HFFc6 (cell line): ENCODE measurements around the gene UBALD2. TPM values are rescaled to one million over a fixed set of nuclear protein-coding genes. Genes with fewer than 3 reads are reported as not detected.
"Not testable (repeated sequence)": the region's sequence is repeated elsewhere in the genome, so short reads cannot be mapped to it uniquely, and the experiment has no call there.

Experiments used
- DNase-seq: peaks from one replicate; pipeline ENCODE4 v3.0.0-alpha.2; 2018
- H3K27ac Mint-ChIP-seq: 2 replicates; pipeline ENCODE4 v1.8.0; 2020; ENCODE audit warnings: mild to moderate bottlenecking, mixed read lengths
- H3K27me3 Mint-ChIP-seq: 2 replicates; pipeline ENCODE4 v1.8.0; 2021; ENCODE audit warnings: mild to moderate bottlenecking, moderate library complexity, mixed read lengths; ENCODE audit not compliant: insufficient read depth
- H3K36me3 Mint-ChIP-seq: 2 replicates; pipeline ENCODE4 v1.8.0; 2021; ENCODE audit warnings: low read depth, mixed read lengths
- H3K4me1 Mint-ChIP-seq: 2 replicates; pipeline ENCODE4 v1.8.0; 2020; ENCODE audit warnings: low read depth, mixed read lengths
- H3K4me3 Mint-ChIP-seq: 2 replicates; pipeline ENCODE4 v1.8.0; 2020; ENCODE audit warnings: mild to moderate bottlenecking, moderate library complexity, mixed read lengths
- H3K9me3 Mint-ChIP-seq: 2 replicates; pipeline ENCODE4 v1.8.0; 2020; ENCODE audit warnings: mild to moderate bottlenecking, mixed read lengths
- CTCF ChIP-seq: fragments of 200-600 bp; sonication (generic); IDR thresholded peaks from 2 replicates; pipeline ENCODE4 v1.5.0; 2021; ENCODE audit warnings: antibody characterized with exemption, mild to moderate bottlenecking
- total RNA-seq, 6 experiments: library from RNA; stranded (reverse); fragmentation: NEBNext Ultra II Directional; extraction: Animal tissue kit (Norgen Biotek cat#: 25700); gene quantifications; 2 replicates in 1 of 6; 3 replicates in 5 of 6; pipeline ENCODE4 v1.2.3, GENCODE V29; 2021

Gene UBALD2
- total RNA-seq, 6 experiments from 2014 or later: 24.5 to 35.7 (median 30.5) TPM

- H3K27ac Mint-ChIP-seq: no peak overlapping the region
- peaks cover 53% of the 10 kb centered on the region for H3K27me3 Mint-ChIP-seq
- H3K4me1 Mint-ChIP-seq: peaks cover 8% of the 10 kb centered on the region
- no peaks in the 10 kb centered on the region for H3K9me3 Mint-ChIP-seq
- no peak for TF ChIP-seq CTCF
- DNase-seq: no peak
- H3K36me3 Mint-ChIP-seq: no peaks in the 10 kb centered on the region
- no peak overlapping the region; the same call in 1 of the 2 replicates for H3K4me3 Mint-ChIP-seq
These were observed 23.4 kb upstream of the UBALD2 start for GRCh38 chr17:76241691-76242255.

- no peak overlapping the region for H3K4me3 Mint-ChIP-seq
- no peaks in the 10 kb centered on the region for H3K36me3 Mint-ChIP-seq
- H3K9me3 Mint-ChIP-seq: no peaks in the 10 kb centered on the region
- H3K4me1 Mint-ChIP-seq: peaks cover 8% of the 10 kb centered on the region
- no peak for TF ChIP-seq CTCF
- peaks cover 47% of the 10 kb centered on the region for H3K27me3 Mint-ChIP-seq
- no peak for DNase-seq
- no peak overlapping the region for H3K27ac Mint-ChIP-seq
These were observed 21.1 kb upstream of the UBALD2 start for GRCh38 chr17:76243826-76244679.

- not testable (repeated sequence) for DNase-seq, H3K36me3 Mint-ChIP-seq, H3K4me3 Mint-ChIP-seq, H3K4me1 Mint-ChIP-seq, H3K27ac Mint-ChIP-seq, H3K9me3 Mint-ChIP-seq
- peaks cover 44% of the 10 kb centered on the region for H3K27me3 Mint-ChIP-seq
These were observed 20.4 kb upstream of the UBALD2 start for GRCh38 chr17:76244721-76245120.

DNA sequence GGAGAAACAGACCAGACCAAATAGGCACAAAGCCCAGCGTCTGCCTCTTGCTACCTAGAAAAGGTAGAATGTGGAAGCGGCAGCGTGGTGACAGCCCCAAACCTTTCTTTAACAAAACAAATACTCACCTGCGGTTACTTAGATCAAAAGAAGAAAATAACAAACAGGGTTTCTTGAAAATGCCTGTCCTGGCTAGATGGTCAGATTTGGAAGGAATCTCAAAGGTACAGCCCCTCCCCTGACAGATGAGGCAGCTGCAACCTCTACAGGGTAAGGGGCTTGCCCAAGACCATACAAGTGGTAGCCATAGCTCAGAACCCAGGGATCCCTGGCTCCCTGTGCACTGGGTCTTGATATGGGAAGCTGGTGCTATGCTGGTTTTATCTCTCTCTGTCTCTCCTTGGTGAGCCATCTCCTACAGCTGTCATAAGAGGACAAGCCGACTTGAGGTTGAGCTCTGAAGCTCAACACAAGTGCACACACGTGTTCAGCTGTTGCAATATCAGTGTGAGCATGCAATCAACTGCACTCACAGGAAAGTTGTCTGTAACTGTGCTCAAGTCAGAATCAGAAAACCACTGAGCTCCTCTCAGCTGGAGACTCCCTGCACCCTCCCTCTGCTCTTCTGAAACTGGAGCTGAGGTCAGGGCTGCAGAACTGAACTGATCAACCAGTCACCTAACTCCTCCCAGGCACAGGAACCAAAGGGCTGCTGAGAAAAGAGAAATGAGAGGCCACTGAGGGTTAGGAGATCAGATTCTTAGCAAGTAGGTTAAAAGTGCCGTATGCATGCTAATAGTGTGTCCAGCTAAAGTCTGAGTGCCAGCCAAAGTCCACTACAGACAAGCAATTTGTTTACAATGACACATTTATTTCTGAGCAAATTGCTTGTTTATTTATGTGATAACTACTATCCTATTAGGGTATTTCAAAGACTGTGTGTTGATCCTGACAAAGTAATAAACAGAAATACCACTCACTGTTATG lies 18.8 kb upstream of the UBALD2 start:
- Mint-ChIP-seq H3K4me1 (peaks cover 4% of the 10 kb centered on the region), H3K27ac (no peak overlapping the region), H3K36me3 (no peaks in the 10 kb centered on the region), H3K4me3 (no peak overlapping the region), H3K9me3 (no peaks in the 10 kb centered on the region), H3K27me3 (peaks cover 40% of the 10 kb centered on the region)
- no peak for TF ChIP-seq CTCF
- DNase-seq: no peak

- H3K4me3 Mint-ChIP-seq: no peak overlapping the region
- DNase-seq: no peak
- H3K9me3 Mint-ChIP-seq: no peaks in the 10 kb centered on the region
- no peak for TF ChIP-seq CTCF
- no peak overlapping the region for H3K27ac Mint-ChIP-seq
- peaks cover 34% of the 10 kb centered on the region for H3K27me3 Mint-ChIP-seq
- H3K36me3 Mint-ChIP-seq: no peaks in the 10 kb centered on the region
- peaks cover 12% of the 10 kb centered on the region for H3K4me1 Mint-ChIP-seq
These were observed 17.8 kb upstream of the UBALD2 start for GRCh38 chr17:76247304-76247703.
